ENCODE data around the gene MAP4.

GRCh38 chr3:47910777-47911440 is 105.3 kb downstream of the MAP4 start:
- no peak for TF ChIP-seq POLR2AphosphoS5 (IDR thresholded peaks at IDR 0.05; ENCODE audit: low read depth, low read length)
- no peak for TF ChIP-seq POLR2A (IDR thresholded peaks at IDR 0.05; ENCODE audit: low read depth, low read length)
- no peak for TF ChIP-seq TAF1 (IDR thresholded peaks at IDR 0.05; ENCODE audit: low read depth, low read length)

Measured in GM12891 (cell line).